GM12878 (cell line): ENCODE measurements around the gene CHMP1B. TPM values are rescaled to one million over a fixed set of nuclear protein-coding genes. Genes with fewer than 3 reads are reported as not detected.

Experiments used
- BCL3 ChIP-seq: IDR thresholded peaks from 2 replicates; pipeline ENCODE4 v1.6.1; 2011; ENCODE audit warnings: borderline replicate concordance, low read depth, mild to moderate bottlenecking, moderate library complexity, low read length; ENCODE audit not compliant: insufficient read depth, poor library complexity, severe bottlenecking
- CEBPZ ChIP-seq: fragments of 150-350 bp; IDR thresholded peaks from 2 replicates; pipeline ENCODE4 v1.6.1; 2016; ENCODE audit warnings: low read depth, low read length
- E4F1 ChIP-seq: fragments of 450-650 bp; IDR thresholded peaks from 2 replicates; pipeline ENCODE4 v1.6.1; 2018; ENCODE audit warnings: borderline replicate concordance, mild to moderate bottlenecking; ENCODE audit not compliant: partially characterized antibody
- EGR1 ChIP-seq, 2 experiments: IDR thresholded peaks; 1 replicate in 1 of 2; 2 replicates in 1 of 2; pipeline ENCODE4 v1.6.1; 2011 to 2012; ENCODE audit warnings: low read depth in 2 of 2, low read length in 2 of 2, borderline replicate concordance in 1 of 2, mild to moderate bottlenecking in 1 of 2, moderate library complexity in 1 of 2
- EP300 ChIP-seq, 2 experiments: fragments of 150-350 bp in 1 of 2; IDR thresholded peaks; 2 replicates each; pipeline ENCODE4 v1.6.1; 2011 to 2012; ENCODE audit warnings: low read depth in 2 of 2, low read length in 2 of 2, borderline replicate concordance in 1 of 2, improper control_type of control experiment in 1 of 2, inconsistent platforms in 1 of 2; ENCODE audit not compliant: control insufficient read depth in 1 of 2
- ESRRA ChIP-seq: IDR thresholded peaks from 2 replicates; pipeline ENCODE4 v1.6.1; 2012; ENCODE audit warnings: mild to moderate bottlenecking, low read length, improper control_type of control experiment
- ETV6 ChIP-seq, 2 experiments: fragments of 450-650 bp in 1 of 2; IDR thresholded peaks in 1 of 2; conservative IDR thresholded peaks in 1 of 2; 2 replicates each; pipeline ENCODE4 v1.6.1; 2014; ENCODE audit warnings: antibody characterized with exemption in 1 of 2, borderline replicate concordance in 1 of 2, low read depth in 1 of 2, mild to moderate bottlenecking in 1 of 2, moderate library complexity in 1 of 2
- IKZF1 ChIP-seq: fragments of 450-650 bp; conservative IDR thresholded peaks from 2 replicates; pipeline ENCODE4 v1.6.1; 2017; ENCODE audit warnings: antibody characterized with exemption, mild to moderate bottlenecking
- JUND ChIP-seq: IDR thresholded peaks from 2 replicates; pipeline ENCODE4 v1.6.1; 2012; ENCODE audit warnings: low read depth, mild to moderate bottlenecking, low read length, improper control_type of control experiment, moderate library complexity
- KAT2A ChIP-seq: conservative IDR thresholded peaks from 2 replicates; pipeline ENCODE4 v1.6.1; 2011; ENCODE audit warnings: low read depth, low read length; ENCODE audit not compliant: control insufficient read depth
- KLF5 ChIP-seq: fragments of 450-650 bp; IDR thresholded peaks from 2 replicates; pipeline ENCODE4 v1.6.1; 2014; ENCODE audit warnings: mild to moderate bottlenecking; ENCODE audit not compliant: partially characterized antibody
- LARP7 ChIP-seq: fragments of 450-650 bp; IDR thresholded peaks from 2 replicates; pipeline ENCODE4 v1.6.1; 2017; ENCODE audit warnings: mild to moderate bottlenecking
- PAX5 ChIP-seq: IDR thresholded peaks from 2 replicates; pipeline ENCODE4 v1.6.1; 2011; ENCODE audit warnings: low read depth, low read length, borderline replicate concordance
- RBBP5 ChIP-seq: fragments of 200-600 bp; sonication (generic); conservative IDR thresholded peaks from 2 replicates; pipeline ENCODE4 v1.6.1; 2016
- RFX5 ChIP-seq: IDR thresholded peaks from 2 replicates; pipeline ENCODE4 v1.6.1; 2011; ENCODE audit warnings: low read depth, low read length, improper control_type of control experiment
- SMARCA5 ChIP-seq: fragments of 450-650 bp; IDR thresholded peaks from 2 replicates; pipeline ENCODE4 v1.6.1; 2017; ENCODE audit warnings: mild to moderate bottlenecking
- ZNF207 ChIP-seq: fragments of 450-650 bp; IDR thresholded peaks from 2 replicates; pipeline ENCODE4 v1.6.1; 2014; ENCODE audit warnings: antibody characterized with exemption, mild to moderate bottlenecking, borderline replicate concordance
- polyA plus RNA-seq, 11 experiments: library from polyadenylated mRNA; depleted of rRNA in 4 of 11; unstranded in 6 of 11; stranded (reverse) in 5 of 11; fragments of >200 nt; fragmentation: Nextera tagmentation in 4 of 11; fragmentation: Illumina TruSeq in 1 of 11; extraction: Ambion mirVana in 4 of 11; extraction: Trizol in 1 of 11; gene quantifications; 1 replicate in 1 of 11; 2 replicates in 10 of 11; pipeline versions ENCODE4 v1.2.1 to v1.2.3, GENCODE V29; 2011 to 2016; ENCODE audit warnings: inconsistent platforms in 2 of 11, missing spikeins in 2 of 11, low read depth in 1 of 11
- total RNA-seq, 4 experiments: library from RNA; depleted of rRNA in 3 of 4; stranded (reverse); fragments of >200 nt in 3 of 4; fragmentation: Illumina TruSeq in 1 of 4; extraction: Trizol in 1 of 4; gene quantifications; 2 replicates each; pipeline versions ENCODE4 v1.2.1 to v1.2.3, GENCODE V29; 2013 to 2021

Gene CHMP1B
- total and polyA plus RNA-seq, 10 of the 15 experiments (the other 5 are each of a cell fraction or from before 2014, with no cell fraction given), result 8.5 to 24.0 (median 18.6) TPM

GRCh38 chr18:11851146-11851805 lies at the start of gene CHMP1B (continued):
- no peak for TF ChIP-seq CEBPZ
- TF ChIP-seq SMARCA5, result peak; percentile 46; the same call in 1 of the 2 replicates
- 0 out of 2 replicates have a peak, but pooled peaks have one; percentile 66 for TF ChIP-seq RBBP5
- peak; percentile 49; the same call in 1 of the 2 replicates for TF ChIP-seq ESRRA
- peak; percentile 49 to 71; a peak in 2 of 3 replicates for TF ChIP-seq EGR1 (IDR thresholded peaks at IDR 0.05; ENCODE audit: borderline replicate concordance in 1 of 2, low read depth in 2 of 2, low read length in 2 of 2)
- no peak for TF ChIP-seq KAT2A
- TF ChIP-seq JUND, result peak; percentile 71
- TF ChIP-seq IKZF1, result peak; percentile 83
- peak; percentile 87 for TF ChIP-seq KLF5
- 0 out of 2 replicates have a peak, but pooled peaks have one; percentile 39 for TF ChIP-seq RFX5
- no peak for TF ChIP-seq ETV6 (conservative IDR thresholded peaks at IDR 0.05 in 1 of 2, IDR thresholded peaks at IDR 0.05 in 1 of 2; ENCODE audit: borderline replicate concordance in 1 of 2, low read depth in 1 of 2)
- peak; percentile 64; the same call in 1 of the 2 replicates for TF ChIP-seq ZNF207
- TF ChIP-seq PAX5, result no peak; the same call in 1 of the 2 replicates
- peak; percentile 78 for TF ChIP-seq E4F1
- TF ChIP-seq EP300 (IDR thresholded peaks at IDR 0.05; ENCODE audit: borderline replicate concordance in 1 of 2, control insufficient read depth in 1 of 2, low read depth in 2 of 2, low read length in 2 of 2), result no peak
- TF ChIP-seq BCL3, result no peak
- no peak; the same call in none of the 2 replicates for TF ChIP-seq LARP7
